HG03097 (cell line): ENCODE data around the gene EIF2AK2.
"Not testable (repeated sequence)": the region's sequence is repeated elsewhere in the genome, so short reads cannot be mapped to it uniquely, and the experiment has no call there.

Experiments
- ATAC-seq: cut with Tn5 transposase; IDR thresholded peaks from one replicate; pipeline ENCODE4 v1.9.1; 2021; ENCODE audit not compliant: unreplicated experiment, low FRiP score

EIF2AK2 gene

DNA sequence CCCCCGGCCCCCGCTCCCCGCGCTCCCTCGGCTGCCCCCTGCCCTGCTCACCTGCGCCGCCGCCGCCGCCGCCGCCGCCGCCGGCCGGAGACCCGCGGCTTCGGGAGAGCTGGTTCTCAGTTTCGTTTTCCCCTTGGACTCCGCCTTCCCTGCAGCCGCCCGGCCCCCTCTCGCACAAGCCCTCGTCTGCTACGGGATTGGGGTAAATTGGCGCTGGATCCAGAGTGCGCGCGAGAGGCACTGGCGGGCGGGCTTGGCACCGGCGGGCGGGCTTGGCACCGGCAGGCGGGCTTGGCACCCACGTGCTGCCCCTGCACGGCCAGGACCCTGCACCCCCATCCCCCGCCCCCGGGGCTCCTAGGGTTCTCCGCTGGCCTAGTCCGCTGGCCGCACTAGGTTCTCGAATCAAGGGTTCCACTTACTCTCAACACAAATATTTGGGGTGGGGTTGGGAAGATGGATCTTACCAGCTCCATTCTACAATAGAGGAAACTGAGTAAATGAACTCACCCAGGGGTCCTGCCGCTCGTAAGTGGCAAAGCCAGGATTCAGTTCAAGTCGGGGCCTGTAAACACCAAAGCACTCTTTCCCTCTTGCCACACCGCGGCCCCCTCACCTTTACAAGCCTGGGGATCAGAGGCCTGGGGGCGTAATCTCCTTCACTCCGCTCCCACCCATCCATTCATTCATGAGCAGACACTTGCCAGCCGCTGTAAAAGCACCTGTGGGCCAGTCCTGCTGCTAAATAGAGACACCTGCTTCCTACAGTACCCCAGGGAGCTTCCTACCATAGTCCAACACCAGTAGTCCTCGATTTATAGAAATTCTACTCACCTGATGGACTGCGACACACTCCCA, at the start of gene EIF2AK2:
EIF2AK2 (minus strand) TSS at position 124 of the 858 bp plus-strand sequence. CDS start 9,174 bp downstream, outside the sequence.
- ATAC-seq = peak; percentile 75

DNA sequence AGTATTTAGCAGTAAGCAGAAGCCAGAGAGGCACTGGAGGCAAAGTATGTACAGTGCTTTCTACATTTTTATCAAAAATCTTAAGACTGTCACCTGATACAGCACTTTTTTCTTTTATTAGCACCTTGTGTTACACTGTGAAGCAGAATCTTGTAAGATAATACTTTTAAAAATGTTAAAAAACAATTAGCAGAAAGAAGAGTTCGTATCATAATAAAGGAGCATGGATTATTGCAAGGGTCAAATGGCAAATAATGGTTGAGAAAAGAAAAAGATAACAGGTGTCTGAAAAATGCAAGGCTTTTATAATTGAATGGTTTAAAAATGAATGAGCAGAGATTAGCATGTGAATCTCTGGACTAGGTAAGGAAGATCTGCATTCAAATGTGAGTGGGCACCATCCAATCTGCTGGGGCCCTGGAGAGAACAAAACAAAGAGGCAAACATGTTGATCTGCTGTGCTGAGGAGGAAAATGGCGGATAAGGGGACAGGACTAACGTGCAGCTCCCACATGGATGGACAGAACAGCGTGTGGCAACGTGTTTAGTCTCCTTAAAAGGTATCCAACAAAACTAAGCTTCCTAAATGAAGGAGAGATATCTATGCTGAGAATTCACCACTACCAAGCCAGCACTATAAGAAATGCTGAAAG, 49.0 kb upstream of the EIF2AK2 start:
- ATAC-seq = no peak

DNA sequence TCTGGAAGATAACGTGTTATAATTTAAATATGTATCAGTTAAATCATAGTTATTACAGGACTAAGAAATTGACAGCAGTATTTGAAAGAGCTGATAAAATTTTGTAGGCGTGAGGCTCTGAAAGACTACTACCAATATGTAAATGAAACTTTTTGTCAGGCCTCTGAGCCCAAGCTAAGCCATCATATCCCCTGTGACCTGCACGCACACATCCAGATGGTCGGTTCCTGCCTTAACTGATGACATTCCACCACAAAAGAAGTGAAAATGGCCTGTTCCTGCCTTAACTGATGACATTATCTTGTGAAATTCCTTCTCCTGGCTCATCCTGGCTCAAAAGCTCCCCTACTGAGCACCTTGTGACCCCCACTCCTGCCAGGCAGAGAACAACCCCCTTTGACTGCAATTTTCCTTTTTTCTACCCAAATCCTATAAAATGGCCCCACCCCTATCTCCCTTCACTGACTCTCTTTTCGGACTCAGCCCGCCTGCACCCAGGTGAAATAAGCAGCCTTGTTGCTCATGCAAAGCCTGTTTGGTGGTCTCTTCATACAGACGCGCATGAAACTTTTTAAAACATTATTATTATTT, 48.4 kb upstream of the EIF2AK2 start:
- not testable (repeated sequence) for ATAC-seq

DNA sequence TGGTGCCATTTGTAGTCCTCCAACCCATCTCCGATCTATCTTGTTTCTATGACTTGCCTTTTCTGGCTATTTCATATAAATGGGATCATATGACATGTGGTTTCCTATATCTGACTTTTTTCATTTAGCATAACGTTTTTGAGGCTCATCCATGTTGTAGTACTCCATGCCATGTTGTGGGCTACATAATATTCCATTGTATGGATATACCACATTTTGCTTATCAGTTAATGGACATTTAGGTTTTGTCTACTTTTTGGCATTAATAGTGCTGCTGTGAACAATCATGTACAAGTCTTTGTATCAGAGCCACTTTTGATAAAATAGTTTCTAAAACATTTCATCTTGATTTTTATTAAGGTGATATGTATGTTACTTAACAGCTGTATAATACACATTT, 46.9 kb upstream of the EIF2AK2 start:
- ATAC-seq = no peak

DNA sequence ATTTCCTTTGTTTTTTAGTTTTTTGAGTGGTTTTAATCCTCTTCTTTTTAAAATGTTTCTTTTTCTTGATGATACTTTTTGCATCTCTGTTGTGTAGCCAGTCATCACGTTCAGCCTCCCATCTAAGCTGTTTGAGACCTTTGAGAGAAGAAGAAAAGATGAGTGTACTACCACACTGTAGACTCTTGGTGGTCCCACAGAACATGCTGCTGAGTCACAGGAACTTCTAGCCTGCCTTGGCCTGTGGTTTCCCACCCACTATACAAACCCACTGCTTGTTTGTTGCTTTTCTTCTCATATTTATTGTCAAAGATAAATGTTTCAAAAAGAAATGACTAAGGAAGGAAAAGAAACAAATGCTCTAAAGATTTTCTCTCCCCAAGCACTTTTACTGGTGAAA, 45.0 kb upstream of the EIF2AK2 start:
- no peak for ATAC-seq

DNA sequence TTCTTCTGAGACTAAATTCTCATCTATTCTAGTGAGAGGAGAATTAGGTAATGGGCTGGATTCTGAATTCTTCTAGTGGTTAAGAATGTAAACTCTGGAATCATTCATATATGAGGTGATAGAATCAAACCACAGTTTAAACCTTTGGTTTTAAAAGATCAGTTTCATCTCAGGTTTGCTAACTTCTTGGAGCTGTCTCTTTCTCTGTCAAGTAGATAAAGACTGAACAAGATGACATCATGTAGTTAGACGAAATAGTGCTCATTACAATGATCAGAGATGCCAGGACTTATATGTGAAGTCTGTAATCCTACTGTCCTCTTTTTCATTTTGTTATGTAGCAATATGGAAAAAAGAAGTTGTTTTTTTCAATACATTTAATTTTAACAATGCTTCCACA, 44.4 kb upstream of the EIF2AK2 start:
- ATAC-seq = no peak

DNA sequence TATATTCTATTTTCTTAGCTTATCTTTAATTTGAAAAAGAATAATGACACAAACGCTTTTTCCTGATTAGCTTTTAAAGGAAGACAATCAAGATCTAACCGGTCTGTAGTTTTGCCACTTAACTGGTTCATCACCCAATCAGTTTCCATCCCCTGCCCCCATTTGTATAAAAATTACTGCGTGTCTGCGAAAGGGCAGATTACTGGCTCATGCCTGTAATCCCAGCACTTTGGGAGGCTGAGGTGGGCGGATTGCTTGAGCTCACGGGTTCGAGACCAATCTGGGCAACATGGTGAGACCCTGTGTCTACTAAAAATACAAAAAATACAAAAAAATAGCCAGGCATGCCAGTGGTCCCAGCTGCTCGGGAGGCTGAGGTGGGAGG, 41.9 kb upstream of the EIF2AK2 start:
- ATAC-seq = no peak

DNA sequence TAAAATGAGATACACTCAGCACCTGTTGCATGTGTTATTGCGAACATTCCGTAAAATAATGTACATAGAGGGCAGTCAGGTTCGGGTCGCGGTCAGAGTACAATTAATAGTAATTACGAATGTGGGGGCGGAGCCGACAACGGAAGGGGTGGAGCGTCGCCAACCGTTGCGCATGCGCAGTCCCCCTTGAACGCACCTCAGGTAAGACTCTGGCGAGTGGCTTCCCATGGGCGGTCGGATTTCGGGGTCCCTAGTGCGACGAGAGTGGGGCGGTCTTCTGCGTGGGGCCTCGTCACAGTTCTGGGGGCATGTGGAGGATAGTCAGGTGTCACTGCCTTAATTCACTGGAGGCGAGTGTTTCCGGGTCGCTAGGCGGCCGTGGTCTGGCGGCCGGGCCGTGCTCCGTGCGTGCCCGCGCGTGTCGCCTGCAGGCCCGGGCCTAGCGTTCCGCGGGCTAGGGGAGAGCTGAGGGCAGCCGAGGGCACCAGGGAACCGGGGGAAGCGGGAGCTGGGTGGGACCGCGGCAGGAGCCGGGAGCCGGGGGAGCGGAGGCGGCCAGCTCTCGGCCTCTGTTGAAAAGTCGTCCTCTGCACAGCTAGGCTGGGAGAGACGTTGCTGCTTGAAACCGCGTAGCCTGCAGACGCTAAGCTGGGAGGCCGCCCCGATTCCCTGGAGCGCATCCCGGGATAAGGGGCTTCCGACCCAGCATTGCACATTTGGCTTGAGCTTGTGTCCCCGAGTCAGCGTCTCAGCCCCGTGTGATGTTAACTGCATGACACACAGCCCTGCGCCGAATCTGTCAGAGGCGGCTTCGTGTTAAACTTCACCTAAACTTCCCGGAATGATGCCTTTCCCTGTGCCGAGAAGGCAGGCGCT, 39.8 kb upstream of the EIF2AK2 start, which contains the start of gene CEBPZOS:
CEBPZOS (plus strand) TSS at position 177 of the 876 bp plus-strand sequence. CDS start 3,209 bp downstream, outside the sequence.
- peak; percentile 72 for ATAC-seq

DNA sequence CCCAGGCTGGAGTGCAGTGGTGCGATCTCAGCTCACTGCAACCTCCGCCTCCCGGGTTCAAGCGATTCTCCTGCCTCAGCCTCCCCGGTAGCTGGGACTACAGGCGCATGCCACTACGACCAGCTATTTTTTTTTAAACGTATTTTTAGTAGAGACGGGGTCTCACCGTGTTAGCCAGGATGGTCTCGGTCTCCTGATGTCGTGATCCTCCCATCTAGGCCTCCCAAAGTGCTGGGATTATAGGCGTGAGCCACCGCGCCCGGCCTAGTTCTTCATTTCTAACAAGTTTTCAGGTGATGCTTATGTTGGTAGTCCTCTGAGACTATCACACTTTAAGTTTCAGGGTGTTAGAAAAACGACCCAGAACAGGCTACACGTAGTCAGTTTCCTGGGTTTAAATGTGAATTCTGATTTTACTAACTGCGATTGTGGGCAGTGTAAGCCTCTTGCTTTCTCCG, 39.1 kb upstream of the EIF2AK2 start:
- not testable (repeated sequence) for ATAC-seq

DNA sequence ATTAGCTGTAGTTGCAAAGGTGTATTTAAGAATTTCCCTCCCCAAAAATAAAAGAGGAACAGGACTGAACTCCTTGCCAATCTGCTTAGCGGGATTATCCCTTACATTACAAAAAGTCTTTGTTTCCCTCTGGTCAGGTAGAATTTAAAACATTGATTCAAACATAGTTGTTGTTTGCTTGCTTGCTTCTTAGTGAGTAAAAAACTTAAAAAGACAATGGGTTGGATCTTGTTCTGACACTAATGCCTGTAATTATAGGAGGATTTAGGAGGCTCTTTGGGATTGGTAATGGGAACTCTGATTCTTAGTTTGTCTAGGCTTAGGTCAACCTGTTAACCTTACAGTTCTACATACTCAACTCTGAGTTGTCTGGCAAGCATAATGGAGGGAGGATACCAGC, 35.8 kb upstream of the EIF2AK2 start:
- ATAC-seq = no peak

DNA sequence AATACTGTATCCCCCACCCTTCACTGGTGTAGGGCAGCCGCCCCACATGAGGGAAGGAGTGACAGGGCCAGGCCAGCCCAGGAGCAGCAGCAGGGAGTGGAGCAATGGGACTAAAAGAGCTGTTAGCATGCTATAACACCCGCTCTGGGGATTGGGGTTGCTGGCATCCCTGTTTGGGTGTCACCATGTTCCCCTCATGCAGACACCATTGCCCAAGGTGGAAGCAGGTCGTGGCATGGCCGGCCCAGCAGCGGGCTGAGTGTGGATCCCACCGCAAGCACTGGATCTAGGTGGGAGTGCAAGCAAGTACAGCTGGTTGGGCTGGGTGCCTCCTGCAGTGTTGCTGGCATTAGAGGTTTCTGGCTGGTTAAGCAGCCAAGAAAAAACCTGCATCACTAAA, 35.0 kb upstream of the EIF2AK2 start:
- no peak for ATAC-seq

DNA sequence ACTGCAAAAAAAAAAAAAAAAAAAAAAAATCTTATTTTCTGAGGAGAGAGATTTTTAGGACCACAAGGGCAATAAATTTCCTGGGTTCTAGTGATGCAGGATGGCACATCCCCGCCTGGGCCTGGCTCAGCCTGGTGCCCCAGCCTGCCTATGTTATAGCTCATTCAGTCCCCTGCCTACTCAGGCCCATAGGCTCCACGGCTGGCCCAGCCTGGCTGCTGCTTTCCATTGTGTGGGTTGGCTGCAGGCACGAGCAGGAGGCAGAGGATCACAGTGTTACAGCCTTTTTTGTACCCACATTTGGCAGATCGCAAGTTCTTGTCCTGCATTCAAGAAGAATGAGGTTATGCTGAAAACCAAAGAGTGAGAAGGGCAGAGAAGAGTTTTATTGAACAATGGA, 34.5 kb upstream of the EIF2AK2 start:
- ATAC-seq = no peak

DNA sequence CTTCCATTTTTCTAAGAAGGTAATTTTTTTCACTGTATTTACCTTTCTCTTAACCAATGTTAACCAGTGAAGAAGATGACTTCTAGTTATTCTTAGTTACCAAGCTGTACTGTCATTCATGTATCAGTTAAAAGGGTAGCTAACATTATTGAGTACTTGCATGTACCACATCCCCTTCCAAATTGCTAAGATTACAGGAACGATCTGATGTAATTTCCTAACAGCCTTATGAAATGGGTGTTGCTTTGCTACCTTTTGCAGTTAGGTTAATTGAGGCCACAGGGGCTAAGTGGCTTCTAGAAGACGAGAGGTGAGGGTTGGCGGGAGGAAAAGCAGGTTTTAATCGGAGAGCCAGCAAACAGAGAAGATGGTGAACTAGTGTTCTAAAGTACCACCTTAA, 33.5 kb upstream of the EIF2AK2 start:
- ATAC-seq = no peak

DNA sequence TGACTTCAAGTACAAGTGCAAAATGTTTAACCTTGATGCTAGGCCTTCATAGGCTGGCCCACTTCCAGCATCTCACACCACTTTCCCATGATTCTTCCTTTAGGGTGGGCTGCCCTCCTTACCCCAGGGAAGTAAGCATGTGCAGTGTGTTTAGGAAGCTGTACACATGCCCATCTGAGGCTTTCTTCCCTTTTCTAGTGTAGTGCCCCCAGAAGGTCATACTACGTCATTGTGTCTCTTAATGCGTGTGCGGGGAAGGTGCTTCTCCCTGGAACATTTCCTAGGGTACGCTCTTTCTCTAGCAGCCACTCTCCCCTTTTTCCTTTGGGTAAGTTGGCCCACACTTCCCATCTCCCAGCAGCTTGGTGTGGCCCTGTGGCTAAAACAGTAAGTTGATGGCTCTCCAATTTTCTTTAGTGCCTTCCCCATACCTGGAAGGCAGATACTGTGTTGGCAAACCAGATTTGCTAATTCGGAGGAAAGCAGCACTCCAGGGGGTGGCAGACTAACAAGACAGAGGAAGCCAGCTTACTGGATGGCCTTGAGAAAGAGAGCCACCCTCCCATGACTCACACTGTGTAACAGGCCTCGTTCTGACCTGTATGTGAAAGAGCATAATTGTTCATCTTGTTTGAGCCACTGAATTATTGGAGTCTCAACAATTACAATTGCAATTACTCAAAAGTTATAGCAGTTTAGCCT, 32.8 kb upstream of the EIF2AK2 start:
- no peak for ATAC-seq

DNA sequence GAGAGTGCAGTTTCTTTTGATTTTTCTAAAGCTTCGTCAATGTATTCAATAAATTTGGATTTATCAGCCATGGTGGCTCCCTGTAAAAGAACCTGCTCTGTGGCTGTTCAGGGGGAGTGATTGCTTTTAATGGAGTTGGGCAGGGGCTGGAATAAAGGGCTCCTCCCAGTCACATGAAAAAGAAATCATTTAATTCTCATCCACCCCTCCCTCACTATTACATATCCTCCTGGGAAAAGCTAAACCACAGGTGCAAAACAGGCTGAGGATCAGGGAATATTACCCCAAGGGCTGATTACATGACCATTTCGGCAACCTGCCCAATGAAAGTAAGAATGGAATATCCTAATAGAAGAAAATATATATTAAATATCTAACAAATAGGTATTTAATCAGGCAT, 31.8 kb upstream of the EIF2AK2 start, which contains the start of gene SULT6B1:
SULT6B1 (minus strand) TSS at position 101 of the 400 bp plus-strand sequence; CDS start at position 71, 30 bp downstream.
- ATAC-seq = no peak

DNA sequence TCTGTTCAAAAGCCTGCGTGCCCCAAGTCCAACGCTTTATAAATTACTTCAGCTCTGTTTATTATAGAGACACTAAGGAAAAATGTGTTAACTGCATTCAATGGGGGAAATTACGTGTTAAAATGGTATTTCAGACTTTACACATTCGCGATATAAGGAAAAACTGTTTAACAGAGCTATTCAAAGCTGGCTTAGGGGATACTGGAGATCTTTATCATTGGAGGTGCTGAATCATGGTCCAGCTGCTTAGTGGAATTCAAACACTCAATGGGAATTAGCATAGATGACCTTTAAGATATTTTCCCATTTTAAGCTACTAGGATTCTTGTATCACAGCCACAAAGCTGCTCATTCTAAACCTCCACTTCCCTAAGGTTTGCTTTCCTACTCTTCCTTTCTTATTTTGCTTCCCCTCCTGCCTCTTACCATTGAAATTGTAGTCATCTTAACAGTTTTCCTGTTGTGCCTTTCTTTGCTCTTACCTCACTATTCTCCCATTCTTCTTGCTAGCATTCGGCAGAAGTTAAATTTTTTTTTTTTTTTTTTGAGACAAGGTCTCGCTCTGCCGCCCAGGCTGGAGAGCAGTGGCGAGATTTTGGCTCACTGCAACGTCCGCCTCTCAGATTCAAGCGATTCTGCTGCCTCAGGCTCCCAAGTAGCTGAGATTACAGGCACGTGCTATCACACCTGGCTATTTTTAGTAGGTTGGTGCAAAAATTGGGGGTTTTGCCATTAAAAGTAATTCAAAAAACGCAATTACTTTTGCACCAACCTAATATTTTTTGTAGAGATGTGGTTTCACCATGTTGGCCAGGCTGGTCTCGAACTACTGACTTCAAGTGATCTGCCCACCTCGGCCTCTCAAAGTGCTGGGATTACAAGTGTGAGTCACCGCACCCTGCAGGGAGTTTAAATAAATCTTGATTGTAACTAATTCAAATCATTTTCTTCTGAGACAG, 25.2 kb upstream of the EIF2AK2 start:
- ATAC-seq = no peak

DNA sequence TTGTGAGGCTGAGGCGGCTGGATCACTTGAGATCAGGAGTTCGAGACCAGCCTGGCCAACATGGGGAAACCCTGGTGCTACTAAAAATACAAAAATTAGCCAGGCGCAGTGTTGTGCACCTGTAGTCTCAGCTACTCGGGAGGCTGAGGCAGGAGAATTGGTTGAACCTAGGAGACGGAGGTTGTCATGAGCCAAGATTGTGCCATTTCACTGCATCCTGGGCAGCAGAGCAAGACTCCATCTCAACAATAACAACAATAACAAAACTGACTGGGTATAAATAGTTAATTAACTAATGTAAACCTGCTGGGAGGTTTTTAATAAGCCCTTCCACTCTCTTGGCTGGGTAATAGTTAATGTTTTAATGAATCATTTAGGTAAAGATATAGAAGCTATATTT, 23.9 kb upstream of the EIF2AK2 start:
- no peak for ATAC-seq

DNA sequence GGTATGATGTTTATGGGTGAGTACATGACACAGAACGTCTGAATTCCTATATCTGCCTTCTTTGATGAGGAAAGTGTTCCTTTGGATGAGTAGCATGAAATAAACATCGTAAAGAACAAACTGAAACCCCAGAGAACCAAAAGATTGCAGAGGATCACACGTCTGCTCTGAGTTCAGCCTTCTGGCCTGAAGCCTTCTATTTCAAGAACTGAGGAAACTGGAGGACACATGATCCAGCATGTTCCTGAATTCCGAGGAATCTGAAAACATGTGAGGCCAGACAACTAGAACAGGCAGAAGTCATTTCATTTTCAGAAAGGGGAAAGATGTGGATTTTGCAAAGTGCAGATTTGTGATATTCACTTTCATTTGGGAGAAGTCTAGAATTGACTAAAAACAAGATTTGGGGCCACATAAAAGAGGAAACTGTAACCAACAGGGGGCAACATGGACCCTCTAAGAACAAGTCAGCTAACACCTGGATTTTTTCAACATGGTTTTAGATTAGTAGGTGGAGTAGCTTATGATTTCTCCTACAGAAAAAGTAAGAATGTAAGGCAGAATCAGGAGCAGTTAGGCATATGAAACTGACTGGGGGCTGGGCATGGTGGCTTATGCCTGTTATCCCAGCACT, 23.3 kb upstream of the EIF2AK2 start:
- no peak for ATAC-seq
